HG02885 (cell line): ENCODE measurements around the gene ABCA7.

Source experiments
- ATAC-seq: cut with Tn5 transposase; IDR thresholded peaks from one replicate; pipeline ENCODE4 v1.9.1; 2021; ENCODE audit warnings: mild to moderate bottlenecking; ENCODE audit not compliant: unreplicated experiment, poor library complexity

Gene ABCA7

DNA sequence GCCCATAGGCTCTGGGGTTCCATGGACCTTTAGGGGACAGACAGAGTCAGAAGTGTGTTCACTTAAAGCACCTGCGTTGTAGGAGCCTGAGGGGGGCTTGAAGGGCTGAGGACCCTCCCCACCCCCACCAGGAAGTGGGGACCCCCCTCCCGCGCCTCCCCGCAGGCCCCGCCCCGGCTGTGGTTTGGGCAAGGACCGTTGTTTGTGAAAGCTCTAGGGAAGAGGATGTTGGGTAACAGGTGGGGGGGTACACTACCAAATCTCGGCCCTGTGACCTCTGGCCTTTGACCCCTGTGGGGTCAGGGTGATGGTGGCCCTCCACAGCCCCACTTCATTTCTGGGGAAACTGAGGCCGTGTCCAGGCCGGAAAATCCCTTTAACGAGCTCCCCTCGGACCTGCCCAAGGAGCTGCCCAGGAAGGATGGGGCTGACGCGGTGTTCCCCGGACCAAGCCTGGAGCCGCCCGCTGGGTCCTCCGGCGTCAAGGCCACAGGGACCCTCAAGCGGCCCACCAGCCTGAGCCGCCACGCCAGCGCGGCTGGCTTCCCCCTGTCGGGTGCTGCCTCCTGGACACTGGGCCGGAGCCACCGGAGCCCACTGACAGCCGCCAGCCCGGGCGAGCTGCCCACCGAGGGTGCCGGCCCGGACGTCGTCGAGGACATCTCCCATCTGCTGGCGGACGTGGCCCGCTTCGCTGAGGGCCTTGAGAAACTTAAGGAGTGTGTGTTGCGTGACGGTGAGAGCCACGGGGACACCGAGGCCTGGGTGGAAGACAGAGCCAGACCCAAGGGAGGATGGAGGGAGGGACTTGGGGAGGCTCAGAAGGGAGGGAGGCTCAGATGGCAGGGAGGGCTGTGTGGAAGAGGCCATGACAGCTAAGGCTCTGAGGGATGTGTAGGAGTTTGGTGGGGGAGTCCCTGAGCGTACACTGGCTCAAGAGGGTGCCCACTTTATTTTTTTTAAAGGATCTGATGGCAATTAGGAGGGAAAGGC, 28.4 kb downstream of the ABCA7 start:
- no peak for ATAC-seq

DNA sequence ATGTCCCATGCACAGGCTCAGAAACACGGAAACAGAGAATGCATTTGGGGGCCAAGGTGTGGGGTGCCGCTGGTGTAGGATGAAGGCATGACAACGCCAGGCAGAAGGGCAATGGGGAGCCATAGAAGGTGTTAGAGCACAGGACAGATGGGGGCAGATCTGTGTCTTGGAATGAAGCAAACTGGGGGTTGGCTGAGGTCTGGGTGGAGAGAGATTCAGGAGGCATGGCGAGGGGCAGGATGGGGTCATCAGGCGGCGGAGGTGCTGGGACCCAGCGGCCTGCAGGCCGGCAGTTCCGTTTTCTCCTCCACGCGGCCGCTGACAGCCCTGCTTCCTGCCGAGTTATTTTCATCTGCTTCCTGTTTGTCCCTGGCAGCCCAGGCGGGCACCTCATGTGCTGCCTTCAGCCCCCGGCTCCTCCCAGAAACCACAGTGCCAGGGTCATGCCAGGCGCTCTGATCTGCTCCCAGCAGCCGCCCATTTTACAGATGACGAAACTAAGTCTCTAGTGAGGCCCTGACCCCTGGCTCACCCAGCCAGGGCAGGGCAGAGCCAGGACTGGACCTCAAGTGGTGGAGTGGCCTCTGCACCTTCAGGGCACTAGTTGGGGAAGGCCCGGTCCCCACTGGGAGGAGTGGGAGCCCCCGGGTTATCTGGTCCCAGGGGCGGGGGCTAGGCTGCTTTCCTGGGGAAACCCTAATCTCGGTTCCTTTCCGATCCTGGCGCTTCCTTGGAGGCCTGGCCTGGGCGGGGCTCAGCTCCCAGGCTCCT, 29.3 kb downstream of the ABCA7 start:
- no peak for ATAC-seq

DNA sequence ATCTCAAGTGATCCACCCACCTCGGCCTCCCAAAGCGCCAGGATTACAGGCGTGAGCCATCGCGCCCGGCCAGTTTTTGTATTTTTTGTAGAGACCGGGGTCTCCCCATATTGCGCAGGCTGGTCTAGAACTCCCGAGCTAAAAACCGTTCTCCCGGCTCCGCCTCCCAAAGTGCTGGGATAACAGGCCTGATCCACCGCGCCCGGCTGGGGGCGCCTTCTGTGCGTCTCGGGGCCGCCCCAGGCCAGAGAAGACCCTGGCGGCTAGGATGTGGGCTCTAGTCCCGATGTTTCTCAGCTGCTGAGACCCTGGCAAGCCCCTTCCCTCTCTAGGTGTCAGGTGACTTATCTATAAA, 30.6 kb downstream of the ABCA7 start:
- ATAC-seq: no peak

DNA sequence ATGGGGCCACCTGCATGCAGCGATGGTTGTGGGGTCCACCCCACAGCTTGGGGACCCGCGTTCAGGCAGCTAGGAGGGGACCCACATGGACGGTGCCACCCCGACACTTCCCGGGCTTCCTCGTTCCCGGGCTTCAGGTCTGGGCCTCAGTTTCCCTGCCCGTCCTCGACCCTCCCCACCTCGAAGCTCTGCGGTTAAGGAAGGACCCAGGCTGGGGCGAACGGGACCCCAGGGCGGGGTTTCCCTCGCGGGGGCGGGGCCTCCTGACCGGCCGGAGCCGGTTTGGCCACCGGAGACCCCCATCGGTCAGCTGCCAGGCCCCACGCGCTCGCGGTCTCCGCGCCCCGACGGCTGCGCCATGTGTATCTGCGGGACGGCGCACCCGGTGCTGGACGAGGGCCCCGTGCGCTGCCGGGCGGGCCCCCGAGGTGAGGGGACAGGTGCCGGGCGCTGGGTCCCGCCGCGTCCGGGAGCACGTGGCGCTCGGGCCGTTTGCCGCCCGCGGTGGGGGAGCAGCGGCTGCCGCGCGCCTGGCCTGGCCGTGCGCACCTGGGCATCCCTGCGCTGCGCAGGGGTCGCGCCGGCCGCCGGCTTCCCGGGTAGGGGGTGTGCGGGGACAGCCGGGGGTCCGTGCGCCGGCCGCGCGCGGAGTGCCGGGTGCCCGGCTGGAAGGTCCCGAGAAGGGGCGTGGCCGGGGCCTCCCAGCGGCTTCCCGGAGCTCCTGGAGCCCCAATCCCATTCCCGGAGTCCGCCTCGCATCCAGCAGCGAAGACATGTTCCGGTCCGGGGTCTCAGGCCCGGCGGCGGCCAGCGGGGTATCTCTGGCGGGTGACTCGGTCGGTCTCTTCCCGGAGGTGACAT, 31.3 kb downstream of the ABCA7 start:
- ATAC-seq: no peak

DNA sequence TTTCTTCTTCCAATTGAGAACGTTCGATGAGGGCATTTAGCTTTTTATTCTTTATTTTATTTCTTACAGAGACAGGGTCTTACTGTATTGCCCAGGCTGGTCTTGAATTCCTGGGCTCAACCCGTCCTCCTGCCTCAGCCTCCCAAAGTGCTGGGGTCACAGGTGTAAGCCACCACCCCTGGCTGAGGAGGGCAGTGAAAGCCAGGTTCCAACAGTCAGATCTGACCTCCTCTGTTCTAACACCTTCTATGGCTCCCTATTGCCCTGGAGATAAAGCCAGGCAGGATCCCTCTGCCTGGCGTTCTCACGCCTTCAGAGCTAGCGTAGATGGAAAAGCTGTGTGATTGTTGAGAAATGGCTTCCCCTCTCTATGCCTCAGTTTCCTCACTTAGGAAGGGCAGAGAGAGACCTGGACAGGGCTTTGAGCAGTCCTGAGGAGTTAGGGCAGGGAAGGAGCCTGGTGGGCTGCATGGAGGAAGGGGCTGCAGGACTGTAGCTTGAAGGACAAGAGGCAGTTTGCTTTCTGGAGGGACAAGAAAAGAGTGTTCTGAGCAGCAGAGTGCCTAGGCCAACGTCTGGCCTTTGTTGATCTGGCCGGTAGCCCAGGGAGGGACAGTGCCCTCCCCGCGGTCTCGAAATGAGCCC, 32.6 kb downstream of the ABCA7 start:
- ATAC-seq: no peak

DNA sequence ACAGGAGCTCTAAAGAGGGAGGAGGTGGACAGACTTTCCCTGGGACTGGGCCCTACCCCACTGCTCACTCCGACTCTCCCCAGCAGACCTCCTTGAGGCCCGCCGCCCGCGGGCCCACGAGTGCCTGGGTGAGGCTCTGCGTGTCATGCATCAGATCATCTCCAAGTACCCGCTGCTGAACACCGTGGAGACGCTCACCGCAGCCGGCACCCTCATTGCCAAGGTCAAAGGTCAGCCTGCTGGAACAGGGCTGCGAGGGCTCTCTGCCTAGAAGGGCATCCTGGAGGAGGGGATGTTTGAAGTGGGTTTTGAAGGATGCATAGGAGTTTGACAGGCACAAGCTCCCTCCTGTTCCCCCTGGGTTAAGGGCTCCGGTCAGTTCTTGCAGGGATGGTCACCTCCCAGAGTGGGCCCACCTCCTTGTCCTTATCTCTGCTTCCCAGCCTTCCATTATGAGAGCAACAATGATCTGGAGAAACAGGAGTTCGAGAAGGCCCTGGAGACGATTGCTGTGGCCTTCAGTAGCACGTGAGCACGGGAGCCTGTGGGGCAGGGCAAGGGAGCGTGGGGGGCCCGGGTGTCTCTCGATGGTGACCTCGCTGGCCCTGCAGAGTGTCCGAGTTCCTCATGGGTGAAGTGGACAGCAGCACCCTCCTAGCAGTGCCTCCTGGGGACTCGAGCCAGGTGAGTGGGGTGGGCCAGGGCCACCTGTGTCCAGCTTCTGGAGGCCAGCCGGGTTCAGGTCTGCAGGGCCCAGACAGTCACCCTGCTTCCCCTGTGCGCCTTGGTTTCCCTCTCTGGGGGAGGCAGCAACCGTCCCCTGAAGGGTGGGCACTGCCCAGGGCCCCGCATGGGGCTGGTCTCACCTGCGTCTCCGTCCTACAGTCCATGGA, 33.4 kb downstream of the ABCA7 start:
- no peak for ATAC-seq

DNA sequence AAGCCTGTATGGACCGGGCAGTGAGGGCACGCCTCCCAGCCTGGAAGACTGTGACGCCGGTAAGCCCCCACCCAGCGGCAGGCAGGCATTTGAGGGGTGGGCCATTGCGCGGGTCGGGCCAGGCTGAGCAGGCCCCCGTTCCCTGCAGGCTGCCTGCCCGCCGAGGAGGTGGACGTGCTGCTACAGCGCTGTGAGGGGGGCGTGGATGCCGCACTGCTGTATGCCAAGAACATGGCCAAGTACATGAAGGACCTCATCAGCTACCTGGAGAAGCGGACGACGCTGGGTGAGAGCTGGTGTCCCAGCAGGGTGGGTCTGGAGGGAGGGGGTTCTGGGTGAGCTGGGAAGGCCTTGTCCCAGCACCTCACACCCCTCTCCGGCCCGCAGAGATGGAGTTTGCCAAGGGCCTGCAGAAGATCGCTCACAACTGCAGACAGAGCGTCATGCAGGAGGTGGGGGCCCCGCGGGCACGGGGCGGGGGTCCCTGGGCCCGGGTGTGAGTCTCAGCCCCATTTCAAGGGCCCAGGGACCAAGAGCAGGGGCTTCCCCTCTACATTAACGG, 34.1 kb downstream of the ABCA7 start:
- no peak for ATAC-seq

DNA sequence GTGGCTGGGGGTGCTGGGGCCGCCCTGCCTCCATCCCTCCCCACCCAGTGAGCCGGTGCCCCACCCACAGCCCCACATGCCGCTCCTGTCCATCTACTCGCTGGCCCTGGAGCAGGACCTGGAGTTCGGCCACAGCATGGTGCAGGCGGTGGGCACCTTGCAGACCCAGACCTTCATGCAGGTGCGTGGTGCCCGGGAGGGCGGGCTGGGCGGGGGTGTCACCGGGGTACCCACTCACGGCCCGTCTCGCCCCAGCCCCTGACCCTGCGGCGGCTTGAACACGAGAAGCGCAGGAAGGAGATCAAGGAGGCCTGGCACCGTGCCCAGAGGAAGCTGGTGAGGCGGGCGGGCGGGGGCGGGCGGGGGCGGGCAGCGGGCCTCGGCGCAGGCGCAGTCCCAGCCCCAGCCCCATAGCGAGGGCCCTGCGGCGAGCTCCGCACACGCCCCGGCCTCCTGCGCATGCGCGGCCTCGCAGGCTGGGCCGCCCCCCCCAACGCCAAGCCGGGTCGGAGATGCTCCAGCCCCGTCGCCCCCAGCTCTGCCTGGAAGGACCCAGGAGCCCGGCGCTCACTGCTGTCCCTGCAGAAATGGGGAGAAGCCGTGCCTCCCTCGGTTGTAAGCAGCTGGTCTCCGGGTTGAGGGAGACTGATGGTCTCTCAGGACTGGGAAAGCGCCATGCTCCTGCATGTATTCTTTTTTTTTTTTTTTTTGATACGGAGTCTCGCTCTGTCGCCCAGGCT, 34.8 kb downstream of the ABCA7 start:
- ATAC-seq: peak; percentile 67

DNA sequence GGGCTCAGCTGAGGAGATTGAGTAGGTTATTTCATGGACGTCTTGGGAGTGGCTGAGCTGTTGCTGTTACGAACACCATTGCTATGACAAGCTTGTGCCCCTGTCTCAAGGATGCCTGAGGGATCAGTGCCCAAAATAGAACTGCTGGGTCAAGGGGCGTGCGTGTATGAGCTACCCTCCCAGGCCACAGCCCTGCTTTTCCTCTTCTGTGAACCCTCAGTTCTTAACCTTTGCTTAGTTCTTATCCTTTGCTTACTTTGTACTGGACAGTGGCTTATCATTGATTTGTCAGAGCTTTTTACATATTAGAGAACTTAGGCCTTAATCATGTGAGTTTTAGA, 36.1 kb downstream of the ABCA7 start:
- ATAC-seq: no peak

DNA sequence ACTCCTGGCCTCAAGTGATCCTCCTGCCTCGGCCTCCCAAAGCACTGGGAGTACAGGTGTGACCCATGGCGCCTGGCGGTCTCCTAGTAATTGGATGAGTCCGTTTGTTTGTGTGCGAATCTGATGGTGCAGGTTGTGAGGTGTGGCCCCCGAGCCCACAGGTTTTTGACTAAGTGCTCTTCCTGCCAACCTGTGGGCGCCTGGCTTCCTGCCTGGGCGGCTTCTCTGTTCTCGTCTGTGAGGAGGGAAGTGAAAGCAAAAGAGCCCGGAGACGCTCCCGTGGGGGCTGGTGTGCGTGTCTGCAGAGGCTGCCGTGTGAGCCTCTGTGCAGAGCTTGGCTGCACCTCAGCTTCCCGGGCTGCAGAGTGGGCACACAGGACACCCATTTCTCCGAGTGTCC, 37.0 kb downstream of the ABCA7 start:
- peak; percentile 58 for ATAC-seq

DNA sequence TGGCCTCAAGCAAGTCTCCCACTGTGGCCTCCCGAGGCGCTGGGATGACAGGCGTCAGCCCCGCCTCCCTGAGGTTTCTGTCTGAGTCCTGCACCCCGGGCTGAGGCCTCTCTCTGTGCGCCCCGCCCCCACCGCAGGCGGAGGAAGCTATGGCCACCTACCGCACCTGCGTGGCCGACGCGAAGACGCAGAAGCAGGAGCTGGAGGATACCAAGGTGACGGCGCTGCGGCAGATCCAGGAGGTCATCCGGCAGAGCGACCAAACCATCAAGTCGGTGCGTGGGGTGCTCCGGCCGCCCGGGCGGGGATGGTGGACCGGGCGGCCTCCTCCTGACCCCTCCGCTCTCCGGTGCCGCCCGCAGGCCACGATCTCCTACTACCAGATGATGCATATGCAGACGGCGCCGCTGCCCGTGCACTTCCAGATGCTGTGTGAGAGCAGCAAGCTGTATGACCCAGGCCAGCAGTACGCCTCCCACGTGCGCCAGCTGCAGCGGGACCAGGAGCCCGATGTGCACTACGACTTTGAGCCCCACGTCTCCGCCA, 39.7 kb downstream of the ABCA7 start:
- no peak for ATAC-seq

DNA sequence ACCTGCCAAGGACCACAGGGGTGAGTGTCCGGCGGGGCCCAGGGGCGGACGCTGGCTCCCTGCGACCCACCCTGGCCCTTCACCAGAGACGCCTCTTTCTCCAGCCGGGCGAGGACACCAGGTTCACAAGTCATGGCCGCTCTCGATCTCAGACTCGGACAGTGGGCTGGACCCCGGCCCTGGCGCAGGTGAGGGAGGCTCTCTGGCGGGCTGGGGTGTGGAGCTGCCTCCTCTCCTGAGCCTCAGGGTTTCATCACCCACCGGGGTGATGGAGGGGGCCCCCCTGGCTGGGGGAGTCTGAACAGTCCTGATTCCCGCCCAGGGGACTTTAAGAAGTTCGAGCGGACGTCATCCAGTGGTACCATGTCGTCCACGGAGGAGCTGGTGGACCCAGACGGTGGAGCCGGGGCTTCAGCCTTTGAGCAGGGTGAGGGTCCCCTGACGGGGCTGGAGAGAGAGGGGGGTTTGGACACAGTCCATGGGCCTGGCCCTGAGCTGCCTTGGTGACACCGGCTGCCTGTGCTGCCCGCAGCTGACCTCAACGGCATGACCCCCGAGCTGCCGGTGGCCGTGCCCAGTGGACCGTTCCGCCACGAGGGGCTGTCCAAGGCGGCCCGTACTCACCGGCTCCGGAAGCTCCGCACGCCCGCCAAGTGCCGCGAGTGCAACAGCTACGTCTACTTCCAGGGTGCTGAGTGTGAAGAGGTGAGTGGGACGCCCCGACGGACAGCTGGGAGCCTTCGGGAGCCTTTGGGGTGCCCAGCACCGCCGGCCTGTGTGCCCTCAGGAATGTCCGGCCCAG, 40.7 kb downstream of the ABCA7 start:
- no peak for ATAC-seq

DNA sequence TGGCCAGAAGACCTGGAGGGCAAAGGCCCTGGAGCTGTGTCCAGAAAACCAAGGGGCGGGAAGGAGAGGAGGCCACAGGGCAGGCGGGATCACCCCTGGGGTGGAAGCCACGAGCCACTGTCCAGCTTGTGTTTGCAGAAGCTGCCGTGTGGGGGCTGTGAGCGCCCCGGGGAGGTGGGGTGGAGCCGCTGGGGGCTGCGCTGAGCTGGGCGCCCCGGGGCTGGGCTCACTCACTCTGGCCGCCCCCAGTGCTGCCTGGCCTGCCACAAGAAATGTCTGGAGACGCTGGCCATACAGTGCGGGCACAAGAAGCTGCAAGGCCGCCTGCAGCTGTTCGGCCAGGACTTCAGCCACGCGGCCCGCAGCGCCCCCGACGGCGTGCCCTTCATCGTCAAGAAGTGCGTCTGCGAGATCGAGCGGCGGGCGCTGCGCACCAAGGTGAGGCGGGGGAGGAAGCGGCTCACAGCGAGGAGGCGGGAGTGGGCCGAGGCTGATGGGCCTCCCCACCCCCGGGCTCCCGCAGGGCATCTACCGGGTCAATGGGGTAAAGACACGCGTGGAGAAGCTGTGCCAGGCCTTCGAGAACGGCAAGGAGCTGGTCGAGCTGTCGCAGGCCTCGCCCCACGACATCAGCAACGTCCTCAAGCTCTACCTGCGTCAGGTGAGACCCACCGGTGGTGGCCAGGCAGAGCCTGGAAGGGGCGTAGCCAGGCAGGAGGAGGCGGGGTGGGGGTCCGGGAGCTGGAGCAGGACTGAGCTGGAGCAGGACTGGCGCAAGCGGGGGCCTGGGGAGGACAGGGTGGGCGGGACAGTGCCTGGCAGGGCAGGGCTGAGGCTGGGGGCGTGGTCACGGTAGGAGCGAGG, 41.6 kb downstream of the ABCA7 start:
- ATAC-seq: no peak

DNA sequence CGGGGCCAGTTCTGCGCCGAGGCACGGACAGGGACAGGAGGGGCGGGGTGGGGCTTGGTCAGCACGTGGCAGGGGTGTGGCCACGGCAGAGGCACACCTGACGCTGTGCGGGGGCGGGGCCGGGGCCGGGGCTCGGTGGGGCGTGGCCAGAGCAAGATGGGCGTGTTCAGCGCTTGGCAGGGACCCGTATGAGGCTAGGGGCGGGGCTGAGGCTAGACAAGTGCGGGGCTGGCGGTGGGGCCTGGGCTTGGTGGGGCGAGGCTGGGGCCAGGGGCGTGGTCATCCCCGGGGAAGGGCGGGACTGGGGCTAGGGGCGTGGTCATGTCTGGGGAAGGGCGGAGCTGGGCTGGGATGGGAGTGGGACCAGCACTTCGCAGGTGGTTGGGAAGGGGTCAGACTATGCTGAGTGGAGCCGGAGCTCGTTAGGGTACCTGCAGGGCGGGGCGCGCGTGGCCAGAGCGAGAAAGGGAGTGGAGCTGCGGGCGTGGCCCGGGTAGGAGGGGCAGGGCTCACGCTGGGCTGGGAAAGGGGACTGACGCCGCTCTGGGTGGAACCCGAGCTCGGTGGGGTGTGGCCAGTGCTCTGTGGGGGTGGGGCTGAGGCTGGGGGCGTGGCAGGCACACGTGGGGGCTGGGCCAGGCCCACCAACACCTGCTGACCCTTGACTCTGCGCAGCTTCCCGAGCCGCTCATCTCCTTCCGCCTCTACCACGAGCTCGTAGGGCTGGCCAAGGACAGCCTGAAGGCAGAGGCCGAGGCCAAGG, 42.4 kb downstream of the ABCA7 start:
- ATAC-seq: peak; percentile 45
